ENCODE data around the gene LSAMP.

- TF ChIP-seq POLR2AphosphoS5 (IDR thresholded peaks at IDR 0.05; ENCODE audit: low read depth, low read length) (no peak), POLR2A (IDR thresholded peaks at IDR 0.05; ENCODE audit: low read depth, low read length) (no peak), TAF1 (IDR thresholded peaks at IDR 0.05; ENCODE audit: low read depth, low read length) (no peak), PAX5 (IDR thresholded peaks at IDR 0.05; ENCODE audit: insufficient read depth, low read length, severe bottlenecking) (no peak), SPI1 (IDR thresholded peaks at IDR 0.05; ENCODE audit: low read depth, low read length) (no peak)
Measured at GRCh38 chr3:116476691-116477090, 31.4 kb upstream of the LSAMP start.

All from GM12891 (cell line).